H9 (cell line): Measurements from ENCODE around the gene PLCB1. TPM values are rescaled to one million over a fixed set of nuclear protein-coding genes. Genes with fewer than 3 reads are reported as not detected.

Experiments used
- DNase-seq: peaks from one replicate; pipeline ENCODE4 v3.0.0-alpha.2; 2017
- H2AFZ ChIP-seq: one replicate; pipeline ENCODE4 v1.6.1; 2013; ENCODE audit warnings: mild to moderate bottlenecking, low read length, control low read depth, moderate library complexity
- H2AK5ac ChIP-seq: 2 replicates; pipeline ENCODE4 v1.6.1; 2013; ENCODE audit warnings: low read length, control low read depth, mixed read lengths; ENCODE audit not compliant: insufficient read length
- H2BK120ac ChIP-seq: one replicate; pipeline ENCODE4 v1.6.1; 2013; ENCODE audit warnings: low read depth, mild to moderate bottlenecking, low read length, control low read depth, inconsistent platforms; ENCODE audit not compliant: poor library complexity, severe bottlenecking
- H2BK12ac ChIP-seq: 2 replicates; pipeline ENCODE4 v1.6.1; 2013; ENCODE audit warnings: low read length, control low read depth, mixed read lengths, low read depth; ENCODE audit not compliant: insufficient read length
- H2BK15ac ChIP-seq: 2 replicates; pipeline ENCODE4 v1.6.1; 2013; ENCODE audit warnings: low read depth, low read length, control low read depth
- H2BK20ac ChIP-seq: one replicate; pipeline ENCODE4 v1.6.1; 2013; ENCODE audit warnings: low read depth, mild to moderate bottlenecking, low read length, control low read depth, inconsistent platforms; ENCODE audit not compliant: poor library complexity, severe bottlenecking
- H2BK5ac ChIP-seq: 2 replicates; pipeline ENCODE4 v1.6.1; 2013; ENCODE audit warnings: low read length, control low read depth, mixed read lengths; ENCODE audit not compliant: insufficient read length
- H3K14ac ChIP-seq: 2 replicates; pipeline ENCODE4 v1.6.1; 2013; ENCODE audit warnings: low read length, control low read depth; ENCODE audit not compliant: insufficient read depth
- H3K18ac ChIP-seq: 2 replicates; pipeline ENCODE4 v1.6.1; 2013; ENCODE audit warnings: low read depth, mild to moderate bottlenecking, mixed read lengths, low read length, control low read depth; ENCODE audit not compliant: insufficient read length
- H3K23ac ChIP-seq: 2 replicates; pipeline ENCODE4 v1.6.1; 2013; ENCODE audit warnings: low read length, control low read depth, mixed read lengths, low read depth; ENCODE audit not compliant: insufficient read length
- H3K23me2 ChIP-seq: 2 replicates; pipeline ENCODE4 v1.6.1; 2013; ENCODE audit warnings: low read depth, mild to moderate bottlenecking, mixed read lengths, low read length, control low read depth; ENCODE audit not compliant: insufficient read length, poor library complexity, severe bottlenecking
- H3K27ac ChIP-seq: 2 replicates; pipeline ENCODE4 v1.5.1; 2013; ENCODE audit warnings: low read length, control low read depth, mixed read lengths, low read depth; ENCODE audit not compliant: insufficient read length
- H3K27me3 ChIP-seq: 2 replicates; pipeline ENCODE4 v1.6.1; 2013; ENCODE audit warnings: low read length, control low read depth, inconsistent platforms; ENCODE audit not compliant: insufficient read depth
- H3K4ac ChIP-seq: 2 replicates; pipeline ENCODE4 v1.6.1; 2013; ENCODE audit warnings: low read depth, mild to moderate bottlenecking, control low read depth, inconsistent platforms, low read length, moderate library complexity
- H3K4me1 ChIP-seq: 2 replicates; pipeline ENCODE4 v1.6.1; 2013; ENCODE audit warnings: low read length, control low read depth, inconsistent platforms; ENCODE audit not compliant: insufficient read depth
- H3K4me2 ChIP-seq: 2 replicates; pipeline ENCODE4 v1.6.1; 2013; ENCODE audit warnings: low read length, control low read depth, mixed read lengths; ENCODE audit not compliant: insufficient read length, insufficient read depth
- H3K56ac ChIP-seq: 2 replicates; pipeline ENCODE4 v1.6.1; 2013; ENCODE audit warnings: low read depth, mild to moderate bottlenecking, mixed read lengths, low read length, control low read depth; ENCODE audit not compliant: insufficient read length
- H3K79me1 ChIP-seq: 2 replicates; pipeline ENCODE4 v1.6.1; 2013; ENCODE audit warnings: low read depth, mild to moderate bottlenecking, moderate library complexity, low read length, control low read depth, inconsistent platforms; ENCODE audit not compliant: insufficient read depth, poor library complexity, severe bottlenecking
- H3K79me2 ChIP-seq: 2 replicates; pipeline ENCODE4 v1.6.1; 2013; ENCODE audit warnings: low read length, control low read depth, inconsistent platforms; ENCODE audit not compliant: insufficient read depth
- H3K9ac ChIP-seq: 2 replicates; pipeline ENCODE4 v1.6.1; 2013; ENCODE audit warnings: low read length, control low read depth, mixed read lengths; ENCODE audit not compliant: insufficient read length; ENCODE audit errors: extremely low read depth
- H3K9me3 ChIP-seq: one replicate; pipeline ENCODE4 v1.6.1; 2013; ENCODE audit warnings: low read depth, low read length, inconsistent platforms; ENCODE audit not compliant: control insufficient read depth
- H3T11ph ChIP-seq: one replicate; pipeline ENCODE4 v1.6.1; 2013; ENCODE audit warnings: mild to moderate bottlenecking, low read length, control low read depth, inconsistent platforms
- H4K20me1 ChIP-seq: one replicate; pipeline ENCODE4 v1.6.1; 2013; ENCODE audit not compliant: control insufficient read depth, insufficient read length, insufficient read depth
- H4K5ac ChIP-seq: 2 replicates; pipeline ENCODE4 v1.6.1; 2013; ENCODE audit warnings: low read depth, mild to moderate bottlenecking, mixed read lengths, low read length, control low read depth; ENCODE audit not compliant: insufficient read length
- H4K8ac ChIP-seq: replicated peaks from 2 replicates; pipeline ENCODE4 v1.6.1; 2013; ENCODE audit warnings: low read length, control low read depth, mixed read lengths, low read depth; ENCODE audit not compliant: insufficient read length
- H4K91ac ChIP-seq: 2 replicates; pipeline ENCODE4 v1.6.1; 2013; ENCODE audit warnings: low read depth, mild to moderate bottlenecking, moderate library complexity, mixed read lengths, low read length, control low read depth; ENCODE audit not compliant: insufficient read length
- H3K27ac Mint-ChIP-seq, 3 experiments: 2 replicates in 2 of 3; 3 replicates in 1 of 3; pipeline ENCODE4 v1.8.0; 2020 to 2021; ENCODE audit warnings: mixed read lengths in 3 of 3, mild to moderate bottlenecking in 1 of 3, moderate library complexity in 1 of 3
- H3K27me3 Mint-ChIP-seq: 2 replicates; pipeline ENCODE4 v1.8.0; 2021; ENCODE audit warnings: low read depth, mild to moderate bottlenecking, moderate library complexity, mixed read lengths
- H3K36me3 Mint-ChIP-seq, 3 experiments: 2 replicates in 2 of 3; 3 replicates in 1 of 3; pipeline ENCODE4 v1.8.0; 2020 to 2021; ENCODE audit warnings: low read depth in 3 of 3, mixed read lengths in 3 of 3; ENCODE audit not compliant: insufficient read depth in 1 of 3
- H3K4me1 Mint-ChIP-seq, 2 experiments: 2 replicates each; pipeline ENCODE4 v1.8.0; 2020; ENCODE audit warnings: mixed read lengths in 2 of 2
- H3K4me3 Mint-ChIP-seq, 2 experiments: 2 replicates in 1 of 2; 3 replicates in 1 of 2; pipeline ENCODE4 v1.8.0; 2020 to 2021; ENCODE audit warnings: mild to moderate bottlenecking in 2 of 2, mixed read lengths in 2 of 2, moderate library complexity in 1 of 2
- H3K9me3 Mint-ChIP-seq, 2 experiments: 2 replicates in 1 of 2; 3 replicates in 1 of 2; pipeline ENCODE4 v1.8.0; 2020; ENCODE audit warnings: mild to moderate bottlenecking in 2 of 2, mixed read lengths in 2 of 2, moderate library complexity in 1 of 2
- CTCF ChIP-seq: fragments of 200-600 bp; sonication (generic); conservative IDR thresholded peaks from 3 replicates; pipeline ENCODE4 v1.8.0; 2021; ENCODE audit warnings: antibody characterized with exemption, mild to moderate bottlenecking
- total RNA-seq: library from RNA; stranded (reverse); gene quantifications from 2 replicates; pipeline ENCODE4 v1.2.1, GENCODE V29; 2021

The PLCB1 gene
- total RNA-seq, 1 experiment from 2014 or later = 11.5 TPM

GRCh38 chr20:8780915-8781314 is 648.8 kb downstream of the PLCB1 start:
- Histone ChIP-seq H3K9ac (no peak overlapping the region), H3K56ac (no peak overlapping the region), H2BK5ac (no peak overlapping the region), H2BK12ac (no peak overlapping the region), H2AK5ac (no peak overlapping the region), H3K23me2 (no peaks in the 10 kb centered on the region), H2AFZ (no peak overlapping the region), H3K4me2 (no peak overlapping the region), H2BK20ac (no peak overlapping the region), H3K23ac (no peak overlapping the region), H2BK15ac (no peak overlapping the region), H4K8ac (no peak overlapping the region), H3K27ac (no peak overlapping the region), H3K79me1 (no peaks in the 10 kb centered on the region), H4K5ac (no peak overlapping the region), H3K4ac (no peak overlapping the region), H3K18ac (no peak overlapping the region), H2BK120ac (no peak overlapping the region), H3T11ph (no peak overlapping the region), H4K20me1 (no peaks in the 10 kb centered on the region), H3K14ac (no peak overlapping the region), H3K27me3 (no peaks in the 10 kb centered on the region), H3K4me1 (no peaks in the 10 kb centered on the region), H3K9me3 (no peaks in the 10 kb centered on the region), H3K79me2 (no peaks in the 10 kb centered on the region), H4K91ac (no peak overlapping the region)
- Mint-ChIP-seq H3K36me3 (peaks cover 4 to 9% (median 7%) of the 10 kb centered on the region in 3 experiments; a peak in 5 of 7 replicates), H3K27me3 (no peaks in the 10 kb centered on the region), H3K27ac (no peak overlapping the region), H3K9me3 (peaks cover 0 to 3% of the 10 kb centered on the region in 2 experiments; a peak in 2 of 5 replicates), H3K4me1 (peaks cover 9 to 18% of the 10 kb centered on the region in 2 experiments), H3K4me3 (no peak overlapping the region)
- no peak for DNase-seq
- TF ChIP-seq CTCF = no peak
